GM19351 (cell line): Measurements from ENCODE around the gene PGBD5.
"Not testable (repeated sequence)": the region's sequence is repeated elsewhere in the genome, so short reads cannot be mapped to it uniquely, and the experiment has no call there.

Experiments
- ATAC-seq: cut with Tn5 transposase; IDR thresholded peaks from one replicate; pipeline ENCODE4 v1.9.1; 2021; ENCODE audit warnings: mild to moderate bottlenecking, moderate library complexity; ENCODE audit not compliant: unreplicated experiment

The PGBD5 gene, protein sequence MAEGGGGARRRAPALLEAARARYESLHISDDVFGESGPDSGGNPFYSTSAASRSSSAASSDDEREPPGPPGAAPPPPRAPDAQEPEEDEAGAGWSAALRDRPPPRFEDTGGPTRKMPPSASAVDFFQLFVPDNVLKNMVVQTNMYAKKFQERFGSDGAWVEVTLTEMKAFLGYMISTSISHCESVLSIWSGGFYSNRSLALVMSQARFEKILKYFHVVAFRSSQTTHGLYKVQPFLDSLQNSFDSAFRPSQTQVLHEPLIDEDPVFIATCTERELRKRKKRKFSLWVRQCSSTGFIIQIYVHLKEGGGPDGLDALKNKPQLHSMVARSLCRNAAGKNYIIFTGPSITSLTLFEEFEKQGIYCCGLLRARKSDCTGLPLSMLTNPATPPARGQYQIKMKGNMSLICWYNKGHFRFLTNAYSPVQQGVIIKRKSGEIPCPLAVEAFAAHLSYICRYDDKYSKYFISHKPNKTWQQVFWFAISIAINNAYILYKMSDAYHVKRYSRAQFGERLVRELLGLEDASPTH

GRCh38 chr1:230426246-230427093 lies at the start of gene PGBD5:
Gene PGBD5, minus strand, starts transcription at chr1:230426332. Its CDS starts 404 bp downstream, at chr1:230425928.
- peak; percentile 89 for ATAC-seq

DNA sequence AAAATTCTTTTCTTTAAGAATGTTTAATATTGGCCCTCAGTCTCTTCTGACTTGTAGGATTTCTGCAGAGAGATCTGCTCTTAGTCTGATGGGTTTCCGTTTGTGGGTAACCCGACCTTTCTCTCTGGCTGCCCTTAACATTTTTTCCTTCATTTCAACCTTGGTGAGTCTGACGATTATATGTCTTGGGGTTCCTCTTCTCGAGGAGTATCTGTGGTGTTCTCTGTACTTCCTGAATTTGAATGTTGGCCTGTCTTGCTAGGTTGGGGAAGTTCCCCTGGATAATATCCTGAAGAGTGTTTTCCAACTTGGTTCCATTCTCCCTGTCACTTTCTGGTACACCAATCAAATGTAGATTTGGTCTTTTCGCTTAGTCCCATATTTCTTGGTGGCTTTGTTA lies 48.8 kb upstream of the PGBD5 start:
- ATAC-seq, result not testable (repeated sequence)

DNA sequence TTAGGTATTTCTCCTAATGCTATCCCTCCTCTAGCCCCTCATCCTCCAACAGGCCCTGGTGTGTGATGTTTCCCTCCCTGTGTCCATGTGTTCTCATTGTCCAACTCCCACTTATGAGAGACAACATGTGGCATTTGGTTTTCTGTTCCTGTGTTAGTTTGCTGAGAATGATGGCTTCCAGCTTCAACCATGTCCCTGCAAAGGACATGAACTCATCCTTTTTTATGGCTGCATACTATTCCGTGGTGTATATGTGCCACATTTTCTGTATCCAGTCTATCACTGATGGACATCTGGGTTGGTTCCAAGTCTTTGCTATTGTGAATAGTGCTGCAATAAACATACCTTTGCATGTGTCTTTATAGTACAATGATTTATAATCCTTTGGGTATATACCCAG lies 44.6 kb upstream of the PGBD5 start:
- ATAC-seq, result not testable (repeated sequence)

DNA sequence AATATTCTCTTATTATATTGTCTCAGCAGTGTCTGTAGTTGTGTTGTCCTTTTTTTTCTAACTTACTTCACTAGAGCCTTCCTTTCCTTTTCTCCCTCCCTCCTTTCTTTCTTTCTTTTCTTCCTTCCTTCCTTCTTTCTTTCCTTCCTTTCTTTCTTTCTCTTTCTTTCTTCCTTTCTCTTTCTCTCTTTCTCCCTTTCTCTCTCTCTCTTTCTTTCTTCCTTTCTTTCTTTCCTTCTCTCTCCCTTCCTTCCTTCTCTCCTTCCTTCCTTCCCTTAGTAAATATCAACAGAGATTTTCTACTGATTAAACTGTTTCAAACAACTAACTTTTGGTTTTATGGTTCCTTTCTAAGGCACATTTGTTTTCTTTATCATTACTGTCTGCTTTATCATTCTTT lies 43.1 kb upstream of the PGBD5 start:
- no peak for ATAC-seq

- ATAC-seq, result no peak
These were observed 39.6 kb upstream of the PGBD5 start for GRCh38 chr1:230465691-230466090.

DNA sequence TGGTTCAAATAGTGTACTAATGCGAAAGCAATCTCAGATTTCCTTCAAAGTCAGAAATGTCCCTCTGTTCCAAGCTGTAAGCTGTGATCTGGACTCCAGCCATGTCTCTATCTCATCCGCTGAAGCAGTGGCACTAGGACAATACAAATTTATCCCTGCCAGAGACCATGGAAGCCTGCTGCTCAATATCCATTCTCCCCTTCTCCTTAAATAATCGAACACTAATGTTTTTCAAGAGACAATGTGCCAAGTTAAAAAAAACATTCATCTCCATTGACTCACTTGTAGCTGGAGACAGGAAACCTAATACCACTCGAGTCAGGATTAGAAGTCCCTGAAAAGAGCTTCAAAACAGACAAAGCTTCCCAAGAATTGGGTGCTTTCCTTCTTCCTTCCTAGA lies 38.5 kb upstream of the PGBD5 start:
- no peak for ATAC-seq

GRCh38 chr1:230463760-230464159 lies 37.6 kb upstream of the PGBD5 start:
- ATAC-seq, result no peak

DNA sequence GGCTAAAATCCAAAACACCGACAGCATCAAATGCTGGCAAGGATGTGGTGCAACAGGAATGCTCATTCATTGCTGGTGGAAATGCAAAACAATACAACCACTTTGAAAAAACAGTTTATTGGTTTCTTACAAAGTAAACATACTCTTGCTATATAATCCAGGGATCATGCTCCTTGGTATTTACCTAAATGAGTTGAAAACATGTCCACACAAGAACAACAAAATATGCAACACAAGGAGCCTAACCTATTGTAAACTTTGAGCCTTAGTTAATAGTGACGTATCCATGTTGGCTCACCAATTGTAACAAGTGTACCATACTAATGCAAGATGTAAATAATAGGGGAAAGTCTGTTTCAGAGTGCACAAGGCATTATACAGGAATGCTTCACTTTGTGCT lies 37.2 kb upstream of the PGBD5 start:
- no peak for ATAC-seq

DNA sequence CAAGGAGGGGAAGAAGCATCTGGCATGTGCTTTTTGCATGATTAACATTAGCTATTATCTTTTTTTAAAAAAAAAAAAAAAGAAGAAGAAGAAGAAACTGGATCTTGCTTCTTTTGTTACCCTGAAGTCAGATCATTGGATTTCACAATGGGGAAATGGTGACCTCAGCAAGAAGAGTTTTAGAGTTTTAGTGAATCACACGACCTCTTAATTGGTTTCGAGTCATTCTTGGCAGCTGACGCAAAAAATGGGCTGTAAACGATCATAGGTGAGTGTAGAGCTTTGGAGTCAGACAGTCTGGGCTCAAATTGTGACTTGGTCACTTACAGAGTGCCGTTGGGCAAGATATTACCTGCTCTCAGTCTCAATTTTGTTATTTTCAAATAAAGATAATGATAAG lies 33.3 kb upstream of the PGBD5 start:
- no peak for ATAC-seq

GRCh38 chr1:230458509-230458908 lies 32.4 kb upstream of the PGBD5 start:
- no peak for ATAC-seq

DNA sequence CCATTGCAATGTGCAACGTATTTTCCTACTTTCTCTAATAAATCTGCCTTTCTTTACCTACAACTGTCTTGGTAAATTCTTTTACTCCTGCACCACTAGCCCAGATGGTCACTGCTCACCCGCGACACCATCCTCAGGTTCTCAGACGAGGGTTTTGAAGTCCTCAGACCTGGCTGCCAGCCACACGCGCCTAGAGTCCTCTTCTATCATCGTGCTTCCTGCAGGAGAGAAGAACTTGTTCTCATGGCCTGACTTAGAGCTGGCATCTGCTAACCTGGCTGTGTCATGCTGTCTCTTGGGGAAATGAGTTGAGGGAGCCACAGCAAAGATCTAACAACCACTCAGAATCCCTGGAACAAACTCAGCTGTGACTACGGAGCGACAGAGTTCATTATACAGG lies 30.3 kb upstream of the PGBD5 start:
- no peak for ATAC-seq

DNA sequence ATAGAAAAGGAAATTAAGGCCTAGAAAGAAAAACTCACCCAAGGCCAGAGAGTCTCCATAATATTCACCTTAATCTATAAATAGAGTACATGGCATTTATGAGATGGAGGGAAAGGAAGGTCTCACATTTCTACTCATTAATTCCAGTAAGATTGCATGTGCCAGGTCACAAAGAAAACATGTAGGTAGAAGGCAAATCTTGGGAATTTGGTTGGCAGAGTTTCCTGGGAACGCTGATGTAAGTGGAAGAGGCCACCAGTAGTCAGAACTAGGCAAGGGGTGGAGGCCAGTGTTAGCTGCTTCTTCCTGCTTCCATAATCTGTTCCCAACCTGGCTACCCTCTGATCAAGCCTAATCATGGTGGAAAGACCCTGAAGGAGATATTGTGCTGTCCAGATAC lies 29.2 kb upstream of the PGBD5 start:
- ATAC-seq, result no peak

GRCh38 chr1:230453377-230453776 lies 27.2 kb upstream of the PGBD5 start:
- ATAC-seq, result no peak

DNA sequence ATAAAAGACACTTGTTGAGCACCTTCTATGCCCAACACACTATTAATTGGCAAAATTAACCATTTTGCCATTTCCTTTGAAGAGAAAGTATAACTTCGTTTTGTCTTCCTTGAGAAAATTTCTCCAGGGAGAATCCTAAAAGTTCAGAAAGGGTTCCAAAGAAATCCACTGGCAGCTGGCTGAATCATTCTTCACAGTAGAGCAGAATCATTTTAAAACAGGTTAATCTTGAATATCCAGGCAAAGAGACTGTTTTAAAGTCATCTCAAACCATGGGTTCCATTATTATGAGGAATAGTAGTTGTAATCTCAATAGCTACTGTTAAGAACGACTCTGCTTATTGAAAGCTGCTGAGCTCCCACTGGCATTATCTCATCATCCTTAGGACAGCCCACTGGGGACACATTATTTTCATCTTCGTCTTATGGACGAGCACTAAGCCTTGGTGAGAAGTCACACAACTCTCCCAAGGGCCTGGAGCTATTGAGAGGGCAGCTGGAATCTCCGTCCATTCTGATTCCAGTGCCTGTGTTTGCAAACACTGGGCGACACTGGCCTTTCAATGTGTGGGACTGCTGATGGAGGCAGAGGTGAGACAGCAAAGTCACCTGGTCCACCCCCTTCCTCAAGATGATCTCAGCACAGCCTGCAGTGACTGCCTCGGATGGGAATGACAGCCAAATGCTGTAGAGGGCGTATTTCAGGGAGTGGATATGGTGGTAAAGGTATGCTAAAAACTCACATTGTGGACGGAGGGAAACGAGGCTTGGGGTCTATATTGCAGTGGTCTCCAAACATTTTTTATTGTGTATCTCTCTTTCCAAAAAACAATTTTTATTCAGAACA lies 15.3 kb upstream of the PGBD5 start:
- ATAC-seq, result no peak

GRCh38 chr1:230435108-230435507 lies 9.0 kb upstream of the PGBD5 start:
- no peak for ATAC-seq

DNA sequence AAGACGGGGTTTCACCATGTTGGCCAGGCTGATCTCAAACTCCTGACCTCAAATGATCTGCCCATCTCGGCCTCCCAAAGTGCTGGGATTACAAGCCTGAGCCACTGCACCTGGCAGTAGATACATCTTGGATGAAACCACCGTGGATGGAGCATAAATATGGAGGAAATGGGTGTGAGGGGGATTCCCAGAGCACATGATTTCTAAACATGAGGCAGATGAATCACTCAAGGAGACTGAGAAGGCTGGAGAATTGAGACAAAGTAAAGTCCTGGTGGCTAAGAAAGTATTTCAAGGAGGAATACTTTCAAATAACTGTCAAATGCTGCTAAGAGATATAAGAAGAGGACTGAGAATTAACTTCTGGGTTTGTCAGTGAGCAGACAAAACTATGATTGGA lies 5.4 kb upstream of the PGBD5 start:
- ATAC-seq, result no peak

DNA sequence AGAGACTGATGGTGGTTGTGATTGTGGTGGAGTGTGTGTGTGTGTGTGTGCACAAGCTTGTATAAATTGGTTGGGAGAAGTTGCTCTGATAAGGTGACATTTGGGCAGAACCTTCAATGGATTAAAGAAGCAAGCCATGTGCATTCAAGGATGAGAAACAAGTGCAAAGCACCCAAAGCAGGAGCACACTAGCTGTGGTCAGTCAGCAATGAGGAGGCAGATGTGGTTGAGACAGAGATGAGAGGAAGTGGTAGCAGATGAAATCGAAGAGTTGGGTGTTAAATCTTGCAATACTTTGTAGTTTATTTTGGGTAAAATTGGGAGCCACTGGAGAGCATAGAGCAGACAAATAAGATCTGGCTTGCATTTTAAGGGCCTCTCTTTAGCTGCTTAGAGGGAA lies 4.4 kb upstream of the PGBD5 start:
- no peak for ATAC-seq

GRCh38 chr1:230429067-230429735 lies 3.1 kb upstream of the PGBD5 start:
- ATAC-seq, result no peak

DNA sequence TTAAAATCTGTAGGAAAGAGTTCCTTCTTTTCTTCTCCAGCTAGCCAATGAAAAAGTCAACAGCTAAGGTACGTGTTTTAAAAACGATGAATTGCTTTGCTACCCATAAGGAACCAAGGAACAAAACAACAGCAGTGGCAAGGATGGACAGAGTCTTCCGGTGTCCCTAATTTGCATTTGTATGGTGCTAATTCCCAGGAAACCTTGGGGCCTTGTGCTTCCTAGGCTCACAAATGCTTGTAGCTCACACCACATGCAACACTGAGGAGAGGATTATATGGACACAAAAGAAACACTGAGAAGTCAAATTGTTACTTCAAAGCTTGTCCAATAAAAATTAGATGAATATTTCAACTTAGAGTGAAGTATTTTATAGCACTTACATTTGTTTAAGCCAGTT lies 1.8 kb upstream of the PGBD5 start:
- no peak for ATAC-seq

- no peak for ATAC-seq
These were observed 1.2 kb upstream of the PGBD5 start for GRCh38 chr1:230427094-230427876.
